Effector CD8-positive, alpha-beta T cell (primary cell): ENCODE measurements around the gene SCN4A.

Experiments used
- DNase-seq: peaks from one replicate; lab custom pipeline; 2025; lab: John Stamatoyannopoulos, UW

Gene SCN4A

GRCh38 chr17:63955232-63955631 is 17.5 kb downstream of the SCN4A start:
- DNase-seq, result no peak

GRCh38 chr17:63954402-63955063 is 18.2 kb downstream of the SCN4A start:
- DNase-seq, result peak; percentile 9

- DNase-seq, result no peak
Observed at GRCh38 chr17:63950940-63951907, 21.5 kb downstream of the SCN4A start.

- DNase-seq, result no peak
Observed at GRCh38 chr17:63949576-63950250, 23.0 kb downstream of the SCN4A start.

- no peak for DNase-seq
Observed at GRCh38 chr17:63948521-63948920, 24.2 kb downstream of the SCN4A start.

GRCh38 chr17:63947711-63948330 is 24.9 kb downstream of the SCN4A start:
- DNase-seq, result no peak

- DNase-seq, result peak; percentile 31
Observed at GRCh38 chr17:63946440-63947363, 26.0 kb downstream of the SCN4A start.

- DNase-seq, result no peak
Observed at GRCh38 chr17:63945784-63946439, 26.8 kb downstream of the SCN4A start.

- no peak for DNase-seq
Observed at GRCh38 chr17:63944736-63945499, 27.8 kb downstream of the SCN4A start.

- DNase-seq, result no peak
Observed at GRCh38 chr17:63943745-63944144, 29.0 kb downstream of the SCN4A start.

- DNase-seq, result no peak
Observed at GRCh38 chr17:63942309-63942985, 30.3 kb downstream of the SCN4A start.

- DNase-seq, result no peak
Observed at GRCh38 chr17:63941751-63942150, 31.0 kb downstream of the SCN4A start.

- DNase-seq, result no peak
Observed at GRCh38 chr17:63941162-63941561, 31.6 kb downstream of the SCN4A start.

GRCh38 chr17:63940584-63940983 is 32.1 kb downstream of the SCN4A start:
- no peak for DNase-seq

GRCh38 chr17:63939884-63940283 is 32.8 kb downstream of the SCN4A start:
- DNase-seq, result no peak

GRCh38 chr17:63939401-63939800 is 33.3 kb downstream of the SCN4A start:
- DNase-seq, result no peak

GRCh38 chr17:63937920-63938319 is 34.8 kb downstream of the SCN4A start:
- no peak for DNase-seq

- no peak for DNase-seq
Observed at GRCh38 chr17:63937319-63937718, 35.4 kb downstream of the SCN4A start.
